ENCODE measurements around the gene ERFE.

The ERFE gene

DNA sequence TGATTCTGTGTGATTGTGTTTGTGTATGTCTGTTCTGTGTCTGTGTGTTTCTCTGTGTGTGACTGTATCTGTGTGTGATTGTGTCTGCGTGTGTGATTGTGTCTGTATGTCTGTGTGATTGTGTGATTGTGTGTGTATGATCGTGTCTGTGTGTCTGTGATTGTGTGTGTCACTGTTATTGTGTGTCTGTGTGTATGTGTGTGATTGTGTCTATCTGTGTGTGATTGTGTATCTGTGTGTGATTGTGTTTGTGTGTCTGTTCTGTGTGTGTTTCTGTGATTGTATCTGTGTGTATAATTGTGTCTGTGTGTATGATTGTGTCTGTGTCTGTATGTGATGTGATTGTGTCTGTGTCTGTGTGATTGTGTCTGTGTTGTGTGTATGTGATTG, 32.0 kb upstream of the ERFE start:
- no peak for DNase-seq

DNA sequence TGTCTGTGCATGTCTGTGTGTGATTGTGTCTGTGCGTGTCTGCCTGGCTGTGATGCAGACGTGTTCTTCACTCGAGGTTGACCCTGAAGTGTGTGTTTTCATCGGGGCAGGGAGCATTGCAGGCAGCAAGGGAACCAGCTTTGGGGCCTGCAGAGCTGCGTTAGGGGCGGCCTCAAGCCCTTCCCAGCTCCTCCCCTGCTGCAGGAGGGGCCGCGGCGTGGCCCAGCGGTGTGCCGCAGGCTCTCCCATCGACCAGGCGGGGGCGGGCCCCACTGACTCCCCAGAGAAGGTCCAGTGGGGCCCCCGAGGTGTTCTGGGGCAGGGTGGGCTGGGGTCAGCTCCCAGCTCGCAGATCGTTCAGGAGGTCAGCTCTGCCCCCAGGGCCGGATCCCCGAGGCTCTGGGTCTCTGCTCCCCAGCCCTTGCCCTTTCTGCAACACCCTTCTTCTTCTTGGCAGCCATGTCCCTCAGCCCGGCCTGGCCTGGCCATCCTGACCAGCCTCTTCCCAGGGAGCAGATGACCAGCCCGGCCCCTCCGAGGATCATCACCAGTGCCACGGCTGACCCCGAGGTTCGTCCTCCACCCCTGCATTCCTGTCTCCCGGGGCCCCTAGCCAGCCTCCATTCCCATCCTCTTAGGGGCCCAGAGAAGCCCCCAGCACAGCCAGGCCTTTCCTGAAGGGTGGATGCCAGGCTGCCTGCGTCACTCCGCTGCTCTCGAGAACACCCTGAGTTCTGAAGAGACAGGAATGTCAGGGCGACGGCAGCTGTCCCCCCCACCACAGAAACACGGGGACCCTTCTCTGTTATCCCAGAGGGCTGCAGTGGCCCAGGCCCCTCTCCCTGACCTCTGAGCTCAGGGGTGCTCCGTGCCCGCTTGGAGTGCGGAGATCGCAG, 31.4 kb upstream of the ERFE start:
- DNase-seq, result no peak

DNA sequence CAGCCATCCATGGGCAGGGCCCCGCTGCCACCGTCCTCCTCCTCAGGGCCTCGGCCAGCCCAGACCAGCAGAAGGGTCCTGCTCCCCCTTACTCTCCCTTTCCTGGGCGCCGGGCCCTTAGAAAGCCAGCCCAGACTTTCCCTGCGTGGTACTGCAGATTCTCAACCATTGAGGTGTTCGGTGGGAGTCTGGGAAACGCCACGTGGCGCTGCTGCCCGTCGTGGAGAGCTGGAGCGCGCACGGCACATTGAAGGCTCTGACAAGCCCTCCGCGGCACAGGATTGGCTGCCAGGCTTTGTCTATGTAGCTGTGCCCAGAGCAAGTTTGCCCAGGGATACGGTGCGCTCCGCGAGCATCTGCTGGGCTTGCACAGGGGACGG, 30.7 kb upstream of the ERFE start:
- DNase-seq, result no peak

DNA sequence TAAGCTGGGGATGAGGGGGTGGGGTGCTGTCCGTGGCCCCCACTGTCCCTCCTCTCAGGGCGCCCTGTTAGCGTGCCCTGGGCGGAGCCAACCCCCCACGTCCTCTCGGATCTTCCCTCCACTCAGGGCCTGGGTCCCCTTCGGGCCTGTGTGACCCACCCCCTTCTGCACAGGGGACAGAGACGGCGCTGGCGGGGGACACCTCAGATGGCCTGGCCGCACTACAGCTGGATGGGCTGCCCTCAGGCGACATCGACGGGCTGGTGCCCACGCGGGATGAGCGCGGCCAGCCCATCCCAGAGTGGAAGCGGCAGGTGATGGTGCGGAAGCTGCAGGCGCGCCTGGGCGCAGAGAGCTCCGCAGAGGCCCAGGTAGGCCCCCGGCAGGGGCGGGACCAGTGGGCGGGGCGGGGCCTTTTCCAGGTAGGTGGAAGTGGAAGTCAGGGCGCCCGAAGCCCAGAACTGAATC, 30.2 kb upstream of the ERFE start:
- no peak for DNase-seq

DNA sequence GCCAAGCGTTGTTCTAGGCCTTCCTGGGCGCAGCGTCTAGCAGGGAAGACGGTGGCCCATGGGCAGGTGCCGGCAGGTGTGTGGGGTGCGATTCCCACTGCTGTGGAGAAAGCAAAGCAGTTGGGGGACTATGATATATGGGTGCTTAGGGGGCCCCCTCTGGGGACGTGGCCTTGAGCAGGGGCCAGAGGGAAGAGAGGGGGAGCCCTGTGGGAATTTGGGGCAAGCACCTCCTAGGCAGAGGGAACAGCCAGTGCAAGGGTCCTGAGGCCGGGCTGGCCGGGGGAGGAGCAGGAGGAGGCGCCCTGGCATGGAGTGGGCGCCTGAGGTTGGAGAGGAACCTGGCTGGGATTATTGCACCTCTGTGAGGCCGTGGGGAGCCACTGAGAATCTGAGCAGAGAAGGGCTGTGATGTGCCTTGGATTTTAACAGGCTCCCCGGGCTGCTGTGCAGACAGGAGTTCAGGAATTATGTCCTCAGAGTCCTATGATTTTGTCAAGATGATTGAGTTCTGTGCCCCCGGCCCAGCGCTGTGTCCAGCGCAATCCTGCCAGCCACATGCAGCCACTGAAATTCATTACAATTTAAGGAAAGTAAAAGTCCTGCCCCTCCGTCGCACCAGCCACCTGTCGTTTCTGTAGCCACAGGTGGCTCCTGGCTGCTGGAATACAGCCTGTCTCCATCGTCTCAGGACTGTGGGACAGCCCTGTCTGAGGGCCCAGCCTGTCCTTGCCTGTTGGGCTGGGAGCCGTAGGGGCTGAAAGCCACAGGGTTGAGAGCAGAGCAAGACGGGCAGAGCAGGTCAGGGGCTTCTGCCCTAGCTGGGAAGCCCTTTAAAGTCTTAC, 29.4 kb upstream of the ERFE start:
- DNase-seq, result no peak

DNA sequence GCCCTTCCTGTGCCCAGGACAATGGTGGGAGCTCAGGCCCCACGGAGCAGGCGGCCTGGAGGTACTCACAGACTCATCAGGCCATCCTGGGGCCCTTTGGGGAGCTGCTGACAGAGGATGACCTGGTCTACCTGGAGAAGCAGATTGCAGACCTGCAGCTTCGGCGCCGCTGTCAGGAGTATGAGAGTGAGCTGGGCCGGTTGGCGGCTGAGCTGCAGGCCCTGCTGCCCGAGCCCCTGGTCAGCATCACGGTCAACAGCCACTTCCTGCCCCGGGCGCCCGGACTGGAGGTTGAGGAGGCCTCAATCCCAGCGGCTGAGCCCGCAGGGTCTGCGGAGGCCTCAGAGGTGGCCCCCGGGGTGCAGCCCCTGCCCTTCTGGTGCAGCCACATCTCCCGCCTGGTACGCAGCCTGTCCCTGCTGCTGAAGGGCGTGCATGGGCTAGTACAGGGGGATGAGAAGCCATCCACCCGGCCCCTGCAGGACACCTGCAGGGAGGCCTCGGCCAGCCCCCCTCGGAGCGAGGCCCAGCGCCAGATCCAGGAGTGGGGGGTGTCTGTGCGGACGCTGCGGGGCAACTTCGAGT, 28.6 kb upstream of the ERFE start:
- DNase-seq, result no peak

DNA sequence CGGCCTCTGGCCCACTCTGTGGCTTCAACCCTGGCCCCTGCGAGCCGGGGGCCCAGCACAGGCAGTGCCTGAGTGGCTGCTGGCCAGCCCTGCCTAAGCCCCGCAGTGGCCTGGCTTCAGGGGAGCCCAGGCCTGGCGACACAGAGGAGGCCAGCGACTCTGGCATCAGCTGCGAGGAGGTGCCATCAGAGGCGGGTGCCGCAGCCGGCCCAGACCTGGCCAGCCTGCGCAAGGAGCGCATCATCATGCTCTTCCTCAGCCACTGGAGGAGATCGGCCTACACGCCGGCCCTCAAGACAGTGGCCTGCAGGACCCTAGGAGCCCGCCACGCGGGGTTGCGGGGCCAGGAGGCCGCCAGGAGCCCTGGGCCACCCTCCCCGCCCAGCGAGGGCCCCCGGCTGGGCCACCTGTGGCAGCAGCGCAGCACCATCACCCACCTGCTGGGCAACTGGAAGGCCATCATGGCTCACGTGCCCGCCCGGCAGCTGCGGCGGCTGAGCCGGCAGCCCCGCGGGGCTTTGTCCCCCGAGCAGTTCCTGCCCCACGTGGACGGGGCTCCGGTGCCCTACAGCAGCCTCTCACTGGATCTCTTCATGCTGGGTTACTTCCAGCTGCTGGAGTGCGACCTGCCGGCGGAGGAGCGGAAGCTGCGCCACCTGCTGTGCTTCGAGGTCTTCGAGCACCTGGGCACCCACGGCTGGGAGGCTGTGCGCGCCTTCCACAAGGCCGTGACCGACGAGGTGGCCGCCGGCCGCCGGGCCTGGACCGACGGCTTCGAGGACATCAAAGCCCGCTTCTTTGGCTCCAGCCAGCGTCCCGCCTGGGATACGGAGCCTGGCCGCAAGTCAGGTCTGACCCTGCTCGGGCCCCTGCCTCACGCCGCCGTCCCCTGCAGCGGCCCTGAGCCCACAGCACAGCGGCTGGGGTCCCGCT, 27.8 kb upstream of the ERFE start:
- no peak for DNase-seq

DNA sequence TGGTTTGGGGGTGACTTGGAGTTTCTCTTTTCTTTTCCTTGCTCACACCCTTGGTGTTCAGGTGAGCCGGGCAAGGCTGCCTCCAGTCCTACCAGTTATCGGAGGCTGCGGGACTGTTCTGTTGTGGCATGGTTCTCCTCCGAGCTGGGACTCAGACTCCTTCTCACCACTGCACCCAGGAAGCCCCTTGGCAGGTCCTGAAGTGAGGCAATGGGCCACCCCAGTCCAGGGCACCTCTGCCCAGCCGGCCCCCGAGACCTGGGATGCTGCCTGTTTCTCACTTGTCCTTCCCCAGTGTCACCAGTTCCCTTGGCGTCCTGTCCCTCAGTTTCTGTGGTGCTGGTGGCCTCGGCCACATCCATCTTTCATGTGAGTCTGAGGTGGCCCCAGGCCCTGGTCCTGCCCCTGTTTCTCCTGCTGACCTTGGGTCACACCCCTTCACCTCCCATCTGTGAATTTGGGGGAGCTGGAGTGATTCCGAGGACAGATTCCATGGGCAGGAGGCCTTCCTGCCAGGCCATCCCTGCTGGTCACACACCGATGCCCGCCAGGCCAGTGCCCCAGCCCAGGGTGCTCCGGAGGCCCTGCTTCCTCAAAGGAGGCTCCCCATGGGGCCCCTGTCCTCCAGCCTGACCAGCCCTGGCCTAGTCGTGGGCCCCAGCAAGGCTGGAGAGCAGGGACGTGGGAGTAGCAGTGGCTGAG, 26.9 kb upstream of the ERFE start:
- no peak for DNase-seq

DNA sequence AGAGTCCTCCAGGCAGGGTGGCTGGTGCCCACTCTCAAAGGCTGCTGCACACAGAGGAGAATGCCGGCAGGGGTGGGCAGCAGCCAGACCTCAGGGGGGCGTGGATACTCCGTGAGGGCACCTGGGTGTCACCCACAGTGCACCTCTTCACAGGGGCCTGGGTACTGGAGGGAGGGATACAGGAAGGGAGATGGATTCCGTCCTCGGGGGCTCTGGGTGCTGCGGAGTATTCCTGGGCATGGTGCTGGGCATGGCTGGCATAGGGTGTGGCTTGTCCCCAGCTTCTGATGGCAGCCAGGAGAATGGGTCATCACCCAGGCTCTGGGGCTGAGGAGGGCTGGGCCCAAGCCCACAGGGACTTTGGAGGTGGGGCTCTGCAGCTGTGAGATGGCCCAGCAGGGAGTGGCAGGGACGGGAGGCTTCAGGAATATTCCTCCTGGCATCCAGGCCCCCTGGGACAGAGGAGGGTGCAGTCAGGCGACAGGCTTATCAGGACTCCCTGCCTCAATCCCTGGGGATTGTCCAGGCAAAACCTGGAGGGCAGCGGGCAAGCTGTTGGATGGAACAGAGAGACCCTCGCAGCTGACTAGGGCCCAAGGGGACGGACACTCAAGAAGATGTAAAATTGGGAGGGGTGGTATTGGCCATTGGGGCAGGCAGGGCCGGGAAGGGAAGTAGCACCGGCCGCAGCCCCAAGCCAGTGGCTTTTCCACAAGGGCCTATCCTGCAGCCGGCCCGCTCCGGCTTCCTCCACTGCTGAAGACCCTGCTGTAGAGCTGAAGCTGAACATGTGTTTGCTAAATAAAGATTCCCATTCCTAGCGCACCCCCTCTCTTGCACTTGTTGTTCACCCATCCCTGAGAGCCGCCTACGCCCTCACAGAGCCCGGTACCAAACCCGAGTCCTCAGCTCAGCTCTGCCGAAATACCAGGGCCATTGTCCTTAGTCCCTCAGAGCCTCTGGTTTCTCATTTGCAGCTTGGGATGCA, 26.0 kb upstream of the ERFE start:
- DNase-seq, result no peak

DNA sequence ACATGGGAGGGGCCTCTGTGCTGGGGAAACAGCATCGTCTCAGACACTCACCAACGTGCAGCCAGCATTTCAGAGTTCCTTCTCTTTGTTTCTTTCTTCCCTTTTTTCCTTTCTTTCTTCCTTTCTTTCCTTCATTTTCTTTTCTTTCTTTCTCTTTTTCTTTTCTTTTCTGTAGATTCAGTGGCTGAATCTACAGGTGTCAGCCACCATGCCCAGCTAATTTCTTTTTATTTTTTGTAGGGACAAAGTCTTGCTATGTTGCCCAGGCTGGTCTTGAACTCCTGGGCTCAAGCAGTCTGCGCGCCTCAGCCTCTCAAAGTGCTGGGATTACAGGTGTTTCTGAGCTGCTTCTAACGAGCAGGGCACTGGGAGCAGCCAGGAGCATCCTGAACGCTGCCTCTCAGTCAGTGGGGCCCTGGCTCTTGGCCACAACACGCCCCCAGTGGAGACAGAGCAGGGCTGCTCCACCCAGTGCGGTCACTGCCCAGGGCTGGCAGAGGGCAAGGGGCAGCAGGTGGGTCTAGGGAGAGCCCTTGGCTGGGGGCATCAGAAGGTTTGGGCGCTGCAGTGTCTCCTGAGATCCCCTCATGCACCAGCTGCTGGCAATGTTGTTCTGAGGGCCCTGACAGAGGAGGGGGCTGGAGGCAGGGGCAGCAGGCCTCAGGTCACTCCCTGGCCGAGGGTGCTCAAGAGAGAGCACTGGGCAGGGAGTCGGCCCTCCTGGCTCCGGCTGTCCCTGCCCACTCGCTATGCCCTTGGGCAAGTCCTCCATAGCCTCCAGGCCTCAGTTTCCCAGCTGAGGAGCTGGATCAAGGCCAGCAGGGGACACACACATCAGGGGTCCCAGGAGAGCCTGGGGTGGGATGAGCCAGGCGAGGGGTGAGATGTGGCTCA, 25.0 kb upstream of the ERFE start:
- no peak for DNase-seq

DNA sequence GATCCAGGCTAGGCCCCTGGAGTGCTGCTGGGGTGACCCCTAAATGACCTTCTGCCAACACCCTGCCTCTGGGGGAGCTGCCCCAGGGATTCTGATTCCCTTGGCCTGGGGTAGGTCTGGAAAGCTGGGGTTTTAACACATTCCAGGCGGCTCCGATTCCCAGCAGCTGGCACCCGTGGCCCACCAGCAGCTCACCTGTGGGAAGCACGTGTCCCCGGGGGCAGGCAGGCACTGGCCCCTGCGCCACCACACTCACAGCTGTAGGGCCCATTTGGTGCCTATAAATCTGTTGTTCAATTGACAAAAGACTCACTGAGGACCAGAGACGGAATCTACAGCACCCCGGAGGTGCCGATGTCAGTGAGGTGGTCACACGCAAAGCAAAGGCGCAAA, 24.4 kb upstream of the ERFE start:
- no peak for DNase-seq

DNA sequence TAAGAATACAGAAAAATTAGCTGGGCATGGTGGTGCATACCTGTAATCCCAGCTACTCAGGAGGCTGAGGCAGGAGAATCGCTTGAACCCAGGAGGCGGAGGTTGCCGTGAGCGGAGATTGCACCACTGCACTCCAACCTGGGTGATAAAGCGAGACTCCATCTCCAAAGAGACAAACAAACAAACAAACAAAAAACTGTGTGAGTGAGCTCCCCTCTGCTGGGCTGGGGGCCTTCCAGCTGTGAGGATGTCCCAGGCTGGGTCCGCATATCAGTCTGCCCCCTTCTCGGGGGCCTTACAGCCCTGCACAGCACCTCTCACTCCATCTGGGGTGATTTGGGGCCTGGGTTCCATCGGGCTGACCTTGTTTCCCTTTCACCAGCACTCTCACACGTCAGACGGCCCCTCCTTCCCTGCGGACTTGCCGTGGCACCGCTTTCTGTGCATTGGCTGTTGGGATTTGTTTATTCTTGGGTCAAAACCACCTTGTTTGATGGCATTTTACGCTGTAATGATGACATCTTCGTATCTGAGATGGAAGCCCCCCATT, 23.1 kb upstream of the ERFE start:
- no peak for DNase-seq

DNA sequence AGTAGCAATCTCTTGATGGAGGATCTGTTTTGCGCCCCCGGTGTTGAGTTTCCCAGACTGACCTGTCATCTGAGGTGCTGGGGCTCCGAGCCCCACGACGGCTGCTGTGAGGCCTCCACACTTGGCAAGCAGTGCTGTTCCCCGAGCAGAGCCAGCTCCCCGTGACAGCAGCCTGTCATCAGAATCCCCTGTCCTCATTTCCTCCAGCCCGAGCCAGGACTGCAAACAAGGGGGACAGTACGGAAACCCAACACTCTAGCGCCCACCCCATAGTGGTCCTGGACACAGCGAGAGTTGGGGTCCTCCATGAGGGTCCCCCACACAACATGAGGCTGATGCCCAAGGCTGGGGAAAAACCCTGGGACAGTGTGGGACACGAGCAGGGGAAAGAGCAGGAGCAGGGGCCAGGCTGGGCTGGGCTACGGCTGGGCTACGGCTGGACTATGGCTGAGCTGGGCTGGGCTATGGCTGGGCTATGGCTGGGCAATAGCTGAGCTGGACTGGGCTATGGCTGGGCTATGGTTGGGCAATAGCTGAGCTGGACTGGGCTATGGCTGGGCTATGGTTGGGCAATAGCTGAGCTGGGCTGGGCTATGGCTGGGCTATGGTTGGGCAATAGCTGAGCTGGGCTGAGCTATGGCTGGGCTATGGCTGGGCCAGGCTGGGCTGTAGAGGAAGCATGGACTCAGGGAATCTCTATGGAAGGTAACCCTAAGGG, 21.8 kb upstream of the ERFE start:
- no peak for DNase-seq

DNA sequence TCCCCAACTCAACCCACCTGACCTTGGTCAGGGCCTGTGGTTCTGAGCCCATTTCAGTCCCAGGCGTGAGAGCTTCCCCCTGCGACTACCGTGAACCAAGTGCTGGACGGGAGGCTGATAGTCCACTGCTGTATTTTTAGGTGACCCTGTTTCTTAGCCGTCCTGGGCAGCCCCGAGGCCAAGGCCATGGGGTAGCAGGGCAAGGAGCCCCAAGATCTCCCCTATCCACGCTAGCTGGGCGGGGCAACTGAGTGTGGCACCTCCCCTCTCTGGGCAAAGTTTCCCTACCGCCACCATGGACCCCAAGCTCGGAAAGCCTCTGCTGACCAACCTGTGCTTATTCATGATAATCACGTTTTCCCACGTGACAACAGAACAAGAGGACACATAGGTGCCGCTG, 20.9 kb upstream of the ERFE start:
- DNase-seq, result no peak

DNA sequence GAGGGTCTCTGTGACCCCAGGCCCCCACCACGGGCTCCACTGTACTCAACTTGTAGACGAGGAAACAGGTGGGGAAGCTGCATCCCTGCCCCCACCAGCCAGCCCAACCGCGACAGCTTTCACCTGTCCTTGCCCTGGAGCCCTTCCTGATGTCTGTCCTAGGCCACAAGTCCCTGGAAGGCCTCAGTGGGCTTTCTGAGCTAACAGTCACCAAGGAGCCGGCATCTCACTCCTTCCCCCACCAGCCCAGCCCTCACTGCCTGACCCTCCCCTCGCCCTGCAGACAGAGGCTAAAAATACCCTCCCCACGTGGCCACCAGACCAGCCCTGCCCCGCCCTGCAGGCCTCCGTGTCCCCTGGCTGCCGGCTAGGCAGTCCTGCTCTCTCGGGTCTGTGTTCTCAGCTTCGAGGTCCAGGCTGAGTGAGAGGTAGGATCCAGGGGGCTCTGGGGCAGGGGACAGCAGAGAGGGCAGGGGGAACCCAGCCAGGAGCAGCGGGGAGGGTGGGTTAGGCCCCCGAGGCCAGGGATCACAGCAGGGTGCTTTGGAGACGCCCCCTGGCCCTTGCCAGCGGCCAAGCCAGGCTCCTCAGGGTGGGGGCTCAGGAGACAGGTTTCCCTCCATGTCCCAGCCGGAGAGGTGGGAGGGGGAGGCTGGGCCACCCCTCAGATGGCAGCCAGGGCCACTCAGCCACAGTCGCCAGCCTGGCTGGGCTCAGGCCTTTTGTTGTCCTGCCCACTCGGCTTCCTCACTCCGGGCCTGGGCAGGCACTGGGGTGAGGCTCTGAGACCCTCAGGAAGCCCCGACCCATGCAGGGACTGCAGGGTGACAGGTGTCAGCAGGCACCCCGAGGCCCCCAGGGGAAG, 20.2 kb upstream of the ERFE start, which contains the start of gene KLHL30:
KLHL30 (plus strand) TSS at position 338 of the 865 bp plus-strand sequence. CDS start 2,087 bp downstream, outside the sequence.
- no peak for DNase-seq

DNA sequence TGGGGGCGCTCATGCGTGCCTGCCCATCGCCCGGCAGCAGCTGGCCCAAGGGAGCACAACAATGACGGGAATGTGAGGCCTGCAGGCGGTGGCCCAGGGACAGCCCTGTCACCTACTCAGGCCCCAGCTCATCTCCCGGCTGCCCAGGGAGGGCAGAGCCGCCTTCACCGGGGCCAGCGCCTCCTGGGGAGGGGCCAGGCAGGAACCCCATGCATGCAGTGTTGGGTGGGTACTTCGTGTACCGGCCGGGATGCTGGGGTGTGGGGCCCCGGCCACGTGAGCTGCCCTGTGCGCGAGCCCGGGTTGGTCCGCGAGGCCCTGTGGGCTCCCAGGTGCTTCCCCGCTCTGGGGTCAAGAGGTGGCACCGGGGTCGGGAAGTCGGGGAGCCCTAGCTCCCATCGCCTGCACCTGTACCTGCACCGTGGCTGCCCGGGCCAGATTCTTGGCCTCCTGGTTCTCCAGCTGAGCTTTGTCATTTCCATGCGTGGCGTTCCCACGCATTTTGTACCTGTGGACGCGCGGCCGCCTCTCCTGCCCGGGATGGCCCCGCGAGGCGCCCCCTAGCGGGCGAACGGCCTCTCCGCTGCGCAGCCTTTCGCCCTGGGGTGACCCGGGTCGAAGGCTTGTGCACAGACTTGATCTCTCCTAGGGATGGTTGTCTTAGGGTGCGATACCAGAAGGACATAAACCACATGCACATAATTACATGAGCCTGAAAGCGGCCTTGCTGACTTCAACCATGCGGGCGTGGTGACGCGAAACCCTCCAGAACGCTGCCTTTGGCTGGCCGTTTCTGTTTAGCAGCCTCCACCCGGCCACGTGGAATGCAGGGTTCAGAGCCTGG, 19.4 kb upstream of the ERFE start:
- peak; percentile 29 for DNase-seq

Measured in activated naive CD4-positive, alpha-beta T cell treated with anti-CD3 and anti-CD28 coated beads, Interleukin-2, amount 50 U/mL, for 16 hours (primary cell).